Esophagus muscularis mucosa (tissue), 4 donors: Measurements from ENCODE around the gene SPECC1.

Experiments used
- EP300 ChIP-seq: sonication (generic); formaldehyde crosslinking; IDR thresholded peaks from one replicate; pipeline ENCODE4 v1.6.1; 2017; ENCODE audit warnings: antibody characterized with exemption
- POLR2A ChIP-seq: fragments of 450-650 bp; IDR thresholded peaks from one replicate; pipeline ENCODE4 v1.6.1; 2017; ENCODE audit warnings: antibody characterized with exemption, moderate library complexity, mild to moderate bottlenecking, low read depth
- TF ChIP-seq, protein P1 (sequence below), 3 experiments: fragments of 200-600 bp in 2 of 3; fragments of 450-650 bp in 1 of 3; sonication (generic) in 2 of 3; IDR thresholded peaks; one replicate each; pipeline ENCODE4 v1.5.1; 2017 to 2019; ENCODE audit warnings: antibody characterized with exemption in 3 of 3, mild to moderate bottlenecking in 2 of 3, moderate library complexity in 1 of 3

DNA sequence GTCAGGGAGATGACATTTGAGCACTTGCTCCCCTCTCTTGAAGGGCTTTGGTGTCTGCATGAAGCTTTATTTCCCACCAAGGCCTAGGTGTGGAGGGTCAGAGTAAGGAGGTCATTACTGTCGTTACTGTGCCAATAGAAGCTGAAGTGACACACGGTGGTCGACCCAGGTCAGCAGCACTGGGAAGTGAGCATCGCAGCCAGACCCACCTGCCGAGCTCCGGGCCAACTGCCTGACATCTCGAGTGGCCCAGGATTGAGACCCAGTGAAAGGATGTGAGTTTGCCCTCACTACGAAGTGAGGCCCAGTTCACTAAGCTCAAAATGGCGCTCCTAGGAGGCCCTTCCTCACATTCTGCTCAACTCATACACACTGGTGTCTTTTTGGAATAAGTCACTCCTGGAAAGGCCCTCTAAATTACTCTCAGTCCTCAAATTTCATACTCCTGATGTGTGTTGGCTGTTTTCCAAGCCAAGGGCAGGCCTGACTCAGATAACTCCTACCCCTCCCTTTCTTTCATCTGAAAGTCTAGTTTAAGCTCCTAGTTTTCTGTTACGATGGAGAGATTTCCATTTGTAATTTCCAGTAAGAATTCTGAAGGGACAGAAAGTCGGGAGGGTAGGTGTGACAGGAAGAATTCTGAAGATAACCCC, 257.8 kb downstream of the SPECC1 start:
- TF ChIP-seq, protein P1, sequence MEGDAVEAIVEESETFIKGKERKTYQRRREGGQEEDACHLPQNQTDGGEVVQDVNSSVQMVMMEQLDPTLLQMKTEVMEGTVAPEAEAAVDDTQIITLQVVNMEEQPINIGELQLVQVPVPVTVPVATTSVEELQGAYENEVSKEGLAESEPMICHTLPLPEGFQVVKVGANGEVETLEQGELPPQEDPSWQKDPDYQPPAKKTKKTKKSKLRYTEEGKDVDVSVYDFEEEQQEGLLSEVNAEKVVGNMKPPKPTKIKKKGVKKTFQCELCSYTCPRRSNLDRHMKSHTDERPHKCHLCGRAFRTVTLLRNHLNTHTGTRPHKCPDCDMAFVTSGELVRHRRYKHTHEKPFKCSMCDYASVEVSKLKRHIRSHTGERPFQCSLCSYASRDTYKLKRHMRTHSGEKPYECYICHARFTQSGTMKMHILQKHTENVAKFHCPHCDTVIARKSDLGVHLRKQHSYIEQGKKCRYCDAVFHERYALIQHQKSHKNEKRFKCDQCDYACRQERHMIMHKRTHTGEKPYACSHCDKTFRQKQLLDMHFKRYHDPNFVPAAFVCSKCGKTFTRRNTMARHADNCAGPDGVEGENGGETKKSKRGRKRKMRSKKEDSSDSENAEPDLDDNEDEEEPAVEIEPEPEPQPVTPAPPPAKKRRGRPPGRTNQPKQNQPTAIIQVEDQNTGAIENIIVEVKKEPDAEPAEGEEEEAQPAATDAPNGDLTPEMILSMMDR (IDR thresholded peaks at IDR 0.05): no peak
- no peak for TF ChIP-seq POLR2A
- TF ChIP-seq EP300: no peak
